AG09319 (cell line): ENCODE results near the gene CCDC191.

ENCODE experiments used
- DNase-seq: peaks from one replicate; pipeline ENCODE4 v3.0.0-alpha.2; 2010; ENCODE audit warnings: low read depth; ENCODE audit errors: extremely low read depth
- CTCF ChIP-seq: IDR thresholded peaks from 2 replicates; pipeline ENCODE4 v1.5.1; 2011; ENCODE audit warnings: low read depth, mild to moderate bottlenecking, inconsistent platforms, low read length, moderate library complexity

CCDC191 gene

GRCh38 chr3:114080201-114080600 lies 23.9 kb upstream of the CCDC191 start:
- no peak for DNase-seq

GRCh38 chr3:114079761-114080160 lies 23.4 kb upstream of the CCDC191 start:
- no peak for TF ChIP-seq CTCF
- no peak for DNase-seq

More at GRCh38 chr3:114080201-114080600, 23.9 kb upstream of the CCDC191 start:
- no peak for TF ChIP-seq CTCF

GRCh38 chr3:114078126-114078525 lies 21.8 kb upstream of the CCDC191 start:
- DNase-seq: no peak
- TF ChIP-seq CTCF: no peak

GRCh38 chr3:114076711-114077110 lies 20.4 kb upstream of the CCDC191 start:
- TF ChIP-seq CTCF: no peak
- DNase-seq: no peak

- no peak for DNase-seq
- TF ChIP-seq CTCF: no peak
Measured at GRCh38 chr3:114071786-114072185, 15.5 kb upstream of the CCDC191 start.

GRCh38 chr3:114068336-114068735 lies 12.0 kb upstream of the CCDC191 start:
- no peak for DNase-seq
- TF ChIP-seq CTCF: no peak

GRCh38 chr3:114067804-114068203 lies 11.5 kb upstream of the CCDC191 start:
- DNase-seq: no peak
- TF ChIP-seq CTCF: no peak
